Activated CD8-positive, alpha-beta memory T cell treated with anti-CD3 and anti-CD28 coated beads for 36 hours (primary cell): ENCODE data around the gene TTC5. TPM values are rescaled to one million over a fixed set of nuclear protein-coding genes. Genes with fewer than 3 reads are reported as not detected.
"Not testable (repeated sequence)": the region's sequence is repeated elsewhere in the genome, so short reads cannot be mapped to it uniquely, and the experiment has no call there.

ENCODE experiments used
- CTCF ChIA-PET: fragments of 350-600 bp; sonication (Branson Sonifier 250); formaldehyde crosslinking; loops from one replicate; lab custom pipeline; 2021; ENCODE audit warnings: antibody characterized with exemption; lab: Charles Lee
- POLR2A ChIA-PET: fragments of 350-600 bp; sonication (Branson Sonifier 250); formaldehyde crosslinking; loops from one replicate; lab custom pipeline; 2021; ENCODE audit warnings: antibody characterized with exemption; lab: Charles Lee
- total RNA-seq, 2 experiments: library from RNA; stranded (reverse); gene quantifications; one replicate each; pipeline ENCODE4 v1.2.3, GENCODE V29; 2021

Gene TTC5
- total RNA-seq, 2 experiments from 2014 or later: 32.4 to 34.2 TPM

- CTCF ChIA-PET: interaction anchor here (1.3 to 3.3 kb wide), 3 partner anchors 14 to 279 kb away, joined by 3 to 21 read pairs (median 17); partner anchors contain the start of gene PARP2
Observed at GRCh38 chr14:20328705-20329104, 23.0 kb upstream of the TTC5 start.

GRCh38 chr14:20327005-20327869 is 21.5 kb upstream of the TTC5 start:
- CTCF ChIA-PET: interaction anchor here (0.7 to 3.3 kb wide), 11 partner anchors 10 to 354 kb away, joined by 3 to 21 read pairs (median 3); partner anchors contain the start of genes PARP2 and PIP4P1
- POLR2A ChIA-PET: interaction anchor here (1.3 kb wide), 1 partner anchor 16 kb away, joined by 11 read pairs; the partner anchor contains the start of gene PARP2

More at GRCh38 chr14:20328705-20329104, 23.0 kb upstream of the TTC5 start:
- POLR2A ChIA-PET: interaction anchor here (0.5 to 1.3 kb wide), 2 partner anchors 13 to 14 kb away, joined by 3 to 11 read pairs; partner anchors contain the start of gene PARP2

- POLR2A ChIA-PET: interaction anchor here (0.5 kb wide), 1 partner anchor 145 kb away, joined by 6 read pairs; no protein-coding TSS in a partner anchor
- CTCF ChIA-PET: interaction anchor here (1.1 kb wide), 1 partner anchor 9 kb away, joined by 3 read pairs; no protein-coding TSS in a partner anchor
Observed at GRCh38 chr14:20317720-20318119, 12.0 kb upstream of the TTC5 start.

GRCh38 chr14:20314026-20314425 is 8.3 kb upstream of the TTC5 start:
- POLR2A ChIA-PET: no interaction called here
- CTCF ChIA-PET: no interaction called here

- ChIA-PET POLR2A (no interaction called here), CTCF (interaction anchor here (0.9 to 1.0 kb wide), 2 partner anchors 37 to 380 kb away, joined by 3 read pairs; partner anchors contain the start of gene PARP2)
Observed at GRCh38 chr14:20306079-20306423, 300 bp upstream of the TTC5 start.

GRCh38 chr14:20302042-20302755 is 3.6 kb downstream of the TTC5 start:
- ChIA-PET POLR2A (no interaction called here), CTCF (no interaction called here)

- ChIA-PET CTCF (no interaction called here), POLR2A (no interaction called here)
Observed at GRCh38 chr14:20295067-20295466, 10.7 kb downstream of the TTC5 start.

- POLR2A ChIA-PET: no interaction called here
Observed at GRCh38 chr14:20294636-20295035, 11.1 kb downstream of the TTC5 start.

GRCh38 chr14:20281998-20282397 is 23.8 kb downstream of the TTC5 start:
- CTCF ChIA-PET, POLR2A ChIA-PET: not testable (repeated sequence)

More at GRCh38 chr14:20294636-20295035, 11.1 kb downstream of the TTC5 start:
- CTCF ChIA-PET: no interaction called here

- POLR2A ChIA-PET, CTCF ChIA-PET: not testable (repeated sequence)
Observed at GRCh38 chr14:20280265-20280664, 25.5 kb downstream of the TTC5 start.

- ChIA-PET POLR2A (no interaction called here), CTCF (no interaction called here)
Observed at GRCh38 chr14:20278414-20278813, 27.3 kb downstream of the TTC5 start.

GRCh38 chr14:20277409-20277808 is 28.3 kb downstream of the TTC5 start:
- ChIA-PET CTCF (no interaction called here), POLR2A (no interaction called here)

- ChIA-PET CTCF (no interaction called here), POLR2A (no interaction called here)
Observed at GRCh38 chr14:20274062-20274461, 31.7 kb downstream of the TTC5 start.

GRCh38 chr14:20264361-20264760 is 41.4 kb downstream of the TTC5 start:
- CTCF ChIA-PET, POLR2A ChIA-PET: not testable (repeated sequence)

- POLR2A ChIA-PET: no interaction called here
- CTCF ChIA-PET: no interaction called here
Observed at GRCh38 chr14:20262642-20263128, 43.1 kb downstream of the TTC5 start.

GRCh38 chr14:20247646-20248246 is 58.0 kb downstream of the TTC5 start:
- CTCF ChIA-PET: no interaction called here
- POLR2A ChIA-PET: no interaction called here
